ENCODE results near the gene SLC7A7. TPM values are rescaled to one million over a fixed set of nuclear protein-coding genes. Genes with fewer than 3 reads are reported as not detected.

The SLC7A7 gene
- polyA plus RNA-seq, 3 donors: 262 to 425 (median 371) TPM

GRCh38 chr14:22780941-22781300, 34.3 kb downstream of the SLC7A7 start:
- Histone ChIP-seq H3K4me1 (ENCODE audit: control insufficient read depth in 1 of 2, insufficient read depth in 2 of 2, low read length in 2 of 2) (peaks cover 44 to 54% of the 10 kb centered on the region in 2 donors), H3K27ac (ENCODE audit: low read depth in 1 of 2, low read length in 2 of 2) (peak overlapping the region; percentile 21 to 66), H3K9me3 (replicated peaks in 1 of 2; ENCODE audit: control insufficient read depth in 1 of 2, insufficient read depth in 1 of 2, low read length in 2 of 2) (no peaks in the 10 kb centered on the region), H3K4me2 (replicated peaks; ENCODE audit: extremely low read depth, low read length, poor library complexity, severe bottlenecking) (no peak overlapping the region), H3K9ac (ENCODE audit: insufficient read depth, low read length, poor library complexity, severe bottlenecking) (no peak overlapping the region), H4K20me1 (ENCODE audit: insufficient read depth, low read length) (peaks cover 68% of the 10 kb centered on the region), H3K4me3 (replicated peaks in 1 of 3; ENCODE audit: low read depth in 2 of 3, low read length in 3 of 3) (no peak overlapping the region), H2AFZ (ENCODE audit: insufficient read depth, low read depth, low read length, poor library complexity, severe bottlenecking) (no peak overlapping the region), H3K36me3 (replicated peaks in 1 of 2; ENCODE audit: control insufficient read depth in 1 of 2, insufficient read depth in 2 of 2, low read length in 2 of 2) (peaks cover 37 to 55% of the 10 kb centered on the region in 2 donors), H3K27me3 (ENCODE audit: control insufficient read depth in 2 of 2, insufficient read depth in 2 of 2, low read length in 2 of 2) (no peaks in the 10 kb centered on the region), H3K79me2 (ENCODE audit: insufficient read depth, low read length) (peaks cover 70% of the 10 kb centered on the region)
- H3K4me1 Mint-ChIP-seq: peaks cover 59% of the 10 kb centered on the region
- DNase-seq: no peak
- no peaks in the 10 kb centered on the region for H3K9me3 Mint-ChIP-seq
- H3K27ac Mint-ChIP-seq: peak overlapping the region; percentile 47 to 89 (median 80)
- 70% methylated on average over 3 of the region's 5 CpGs for WGBS (ENCODE audit: insufficient coverage)
- peaks cover 55 to 81% of the 10 kb centered on the region in 2 donors for H3K36me3 Mint-ChIP-seq
- H3K4me3 Mint-ChIP-seq: no peak overlapping the region
- H3K27me3 Mint-ChIP-seq (ENCODE audit: low read depth in 3 of 3): peaks cover 0 to 1% (median 0%) of the 10 kb centered on the region in 3 donors
- intact Hi-C loops (cut with micrococcal nuclease): no loop called here
- no peak for TF ChIP-seq CTCF (IDR thresholded peaks at IDR 0.05)

GRCh38 chr14:22780105-22780679, 35.0 kb downstream of the SLC7A7 start:
- Mint-ChIP-seq H3K27me3 (ENCODE audit: low read depth in 3 of 3) (peaks cover 0 to 1% (median 0%) of the 10 kb centered on the region in 3 donors), H3K27ac (peak overlapping the region in 3 of 7 donors; percentile 3 to 50 (median 5)), H3K4me1 (peaks cover 57% of the 10 kb centered on the region), H3K36me3 (peaks cover 59 to 81% of the 10 kb centered on the region in 2 donors), H3K4me3 (no peak overlapping the region), H3K9me3 (no peaks in the 10 kb centered on the region)
- H3K4me1 ChIP-seq (ENCODE audit: control insufficient read depth in 1 of 2, insufficient read depth in 2 of 2, low read length in 2 of 2): peaks cover 44 to 54% of the 10 kb centered on the region in 2 donors
- TF ChIP-seq CTCF (IDR thresholded peaks at IDR 0.05): no peak
- H3K36me3 ChIP-seq (replicated peaks in 1 of 2; ENCODE audit: control insufficient read depth in 1 of 2, insufficient read depth in 2 of 2, low read length in 2 of 2): peaks cover 44 to 62% of the 10 kb centered on the region in 2 donors
- 83% methylated on average over 1 of the region's 2 CpGs for WGBS (ENCODE audit: insufficient coverage)
- H3K79me2 ChIP-seq (ENCODE audit: insufficient read depth, low read length): peaks cover 66% of the 10 kb centered on the region
- H3K9ac ChIP-seq (ENCODE audit: insufficient read depth, low read length, poor library complexity, severe bottlenecking): no peak overlapping the region
- peak overlapping the region in 1 of 2 donors; percentile 66 for H3K27ac ChIP-seq (ENCODE audit: low read depth in 1 of 2, low read length in 2 of 2)
- intact Hi-C loops (cut with micrococcal nuclease): no loop called here
- no peak overlapping the region for H2AFZ ChIP-seq (ENCODE audit: insufficient read depth, low read depth, low read length, poor library complexity, severe bottlenecking)
- no peak overlapping the region for H3K4me2 ChIP-seq (replicated peaks; ENCODE audit: extremely low read depth, low read length, poor library complexity, severe bottlenecking)
- no peaks in the 10 kb centered on the region for H3K27me3 ChIP-seq (ENCODE audit: control insufficient read depth in 2 of 2, insufficient read depth in 2 of 2, low read length in 2 of 2)
- H3K4me3 ChIP-seq (replicated peaks in 1 of 3; ENCODE audit: low read depth in 2 of 3, low read length in 3 of 3): no peak overlapping the region
- peaks cover 75% of the 10 kb centered on the region for H4K20me1 ChIP-seq (ENCODE audit: insufficient read depth, low read length)
- H3K9me3 ChIP-seq (replicated peaks in 1 of 2; ENCODE audit: control insufficient read depth in 1 of 2, insufficient read depth in 1 of 2, low read length in 2 of 2): no peaks in the 10 kb centered on the region
- no peak for DNase-seq

Data from CD14-positive monocyte (primary cell).